Loucy (cell line): ENCODE measurements around the gene HOXA6.

Experiments
- H2AFZ ChIP-seq: fragments of 200-600 bp; sonication (generic); 2 replicates; pipeline ENCODE4 v1.6.0; 2016; ENCODE audit warnings: antibody characterized with exemption, mild to moderate bottlenecking, low read length, moderate library complexity
- H3F3A ChIP-seq: fragments of 200-600 bp; 2 replicates; pipeline ENCODE4 v1.6.0; 2016; ENCODE audit warnings: antibody characterized with exemption, low read depth, mild to moderate bottlenecking
- H3K27me3 ChIP-seq: fragments of 200-600 bp; sonication (generic); 2 replicates; pipeline ENCODE4 v1.6.1; 2014; ENCODE audit warnings: low read length, mild to moderate bottlenecking; ENCODE audit not compliant: insufficient read depth, poor library complexity, severe bottlenecking
- H3K36me3 ChIP-seq: fragments of 200-600 bp; sonication (generic); 2 replicates; pipeline ENCODE4 v1.6.1; 2016; ENCODE audit warnings: low read length; ENCODE audit not compliant: insufficient read depth
- H3K4me1 ChIP-seq: fragments of 200-600 bp; sonication (generic); 2 replicates; pipeline ENCODE4 v1.5.1; 2014; ENCODE audit warnings: low read length, mild to moderate bottlenecking; ENCODE audit not compliant: insufficient read depth, poor library complexity, severe bottlenecking
- H3K4me2 ChIP-seq: fragments of 200-600 bp; sonication (generic); 2 replicates; pipeline ENCODE4 v1.6.0; 2014; ENCODE audit warnings: antibody characterized with exemption, low read length, low read depth, mild to moderate bottlenecking; ENCODE audit not compliant: poor library complexity, severe bottlenecking
- H3K4me3 ChIP-seq: fragments of 200-600 bp; sonication (generic); 2 replicates; pipeline ENCODE4 v1.5.1; 2014; ENCODE audit warnings: low read length, mild to moderate bottlenecking, mixed read lengths; ENCODE audit not compliant: poor library complexity, severe bottlenecking
- H3K79me2 ChIP-seq: fragments of 200-600 bp; sonication (generic); 2 replicates; pipeline ENCODE4 v1.6.1; 2014; ENCODE audit warnings: low read length; ENCODE audit not compliant: insufficient read depth
- H3K9ac ChIP-seq: fragments of 200-600 bp; sonication (generic); 2 replicates; pipeline ENCODE4 v1.6.0; 2014; ENCODE audit warnings: mild to moderate bottlenecking, low read depth, low read length, moderate library complexity; ENCODE audit not compliant: poor library complexity, severe bottlenecking
- H3K9me2 ChIP-seq: fragments of 200-600 bp; sonication (generic); replicated peaks from 2 replicates; pipeline ENCODE4 v1.6.1; 2016; ENCODE audit warnings: low read depth, low read length, mixed read lengths
- H3K9me3 ChIP-seq: fragments of 200-600 bp; sonication (generic); 2 replicates; pipeline ENCODE4 v1.6.1; 2014; ENCODE audit warnings: mild to moderate bottlenecking, antibody characterized with exemption, low read length, low read depth; ENCODE audit not compliant: insufficient read depth
- H4K20me1 ChIP-seq: fragments of 200-600 bp; sonication (generic); 2 replicates; pipeline ENCODE4 v1.6.0; 2014; ENCODE audit warnings: antibody characterized with exemption, low read length, mild to moderate bottlenecking; ENCODE audit not compliant: insufficient read depth, poor library complexity, severe bottlenecking
- CTCF ChIP-seq: fragments of 200-600 bp; sonication (generic); conservative IDR thresholded peaks from 2 replicates; pipeline ENCODE4 v1.5.1; 2014; ENCODE audit warnings: mild to moderate bottlenecking, antibody characterized with exemption, low read length
- EZH2phosphoT487 ChIP-seq: fragments of 200-600 bp; IDR thresholded peaks from 2 replicates; pipeline ENCODE4 v1.6.1; 2018; ENCODE audit warnings: antibody characterized with exemption, mild to moderate bottlenecking, moderate library complexity, borderline replicate concordance

The HOXA6 gene

DNA sequence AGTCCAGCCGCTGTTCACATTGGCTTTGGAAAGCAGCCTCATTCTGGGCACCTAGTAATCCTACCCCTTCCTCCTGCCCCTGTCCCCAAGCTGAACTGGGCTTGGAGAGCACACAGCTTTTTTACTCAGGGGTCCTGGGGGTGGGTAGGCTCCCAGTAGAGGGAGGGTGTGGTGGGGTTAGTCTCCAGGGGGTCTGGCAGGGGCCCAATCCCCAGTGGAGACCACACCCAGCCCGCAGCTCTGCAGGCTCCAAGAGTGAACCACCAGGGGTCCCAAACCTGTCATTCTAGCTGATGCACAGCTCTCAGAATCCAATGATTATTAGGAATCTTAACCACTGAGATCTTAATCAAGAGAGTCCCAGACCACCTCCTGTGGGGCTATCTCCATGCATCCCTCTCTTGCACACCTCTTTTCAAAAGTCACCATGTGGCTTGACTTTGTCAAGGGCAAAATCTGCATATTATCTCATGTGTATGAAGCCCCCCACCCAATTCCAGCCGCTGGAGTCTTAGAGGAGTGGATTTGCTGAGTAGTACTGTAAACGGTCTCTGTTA lies 34.8 kb upstream of the HOXA6 start:
- Histone ChIP-seq H3K9ac (peak overlapping the region; percentile 99), H3K4me3 (peak overlapping the region; percentile 91), H3K9me2 (no peaks in the 10 kb centered on the region), H3K4me2 (peak overlapping the region; percentile 98), H3K79me2 (peaks cover 100% of the 10 kb centered on the region), H3K9me3 (no peaks in the 10 kb centered on the region), H3K36me3 (no peaks in the 10 kb centered on the region; the same call in 1 of the 2 replicates), H2AFZ (no peak overlapping the region), H3K4me1 (peaks cover 58% of the 10 kb centered on the region), H3F3A (peaks cover 8% of the 10 kb centered on the region; the same call in 1 of the 2 replicates), H4K20me1 (peaks cover 68% of the 10 kb centered on the region), H3K27me3 (peaks cover 44% of the 10 kb centered on the region)
- TF ChIP-seq CTCF: peak; percentile 37
- TF ChIP-seq EZH2phosphoT487: no peak

DNA sequence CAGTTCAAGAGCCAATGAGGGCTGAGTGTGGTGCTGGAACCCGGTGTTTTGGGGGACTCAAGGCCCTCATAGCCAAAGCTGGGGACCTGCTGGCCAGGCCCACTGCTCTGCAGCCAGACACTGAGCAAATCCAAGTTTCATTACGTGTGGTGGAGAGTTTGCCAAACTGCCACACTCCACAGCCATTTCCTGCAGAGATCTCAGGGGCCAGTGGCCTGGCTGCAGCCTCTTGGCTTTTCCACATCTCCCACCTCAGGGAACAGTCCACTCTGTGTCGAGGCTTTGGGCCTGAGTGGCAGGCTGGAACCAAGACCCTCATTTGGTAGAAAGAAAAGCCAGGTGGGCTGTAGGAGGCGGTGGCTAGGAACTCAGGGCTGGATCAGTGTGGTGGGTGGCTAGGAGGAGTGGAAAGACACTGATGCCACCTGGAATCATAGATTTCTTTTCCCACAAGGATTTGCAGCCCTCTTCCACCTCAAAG lies 34.3 kb upstream of the HOXA6 start:
- peaks cover 8% of the 10 kb centered on the region; the same call in 1 of the 2 replicates for H3F3A ChIP-seq
- TF ChIP-seq EZH2phosphoT487 (no peak), CTCF (no peak)
- peak overlapping the region; percentile 99 for H3K9ac ChIP-seq
- H3K4me2 ChIP-seq: peak overlapping the region; percentile 98
- H3K4me1 ChIP-seq: peaks cover 54% of the 10 kb centered on the region
- peak overlapping the region; percentile 91 for H3K4me3 ChIP-seq
- H3K27me3 ChIP-seq: peaks cover 47% of the 10 kb centered on the region
- peaks cover 100% of the 10 kb centered on the region for H3K79me2 ChIP-seq
- H3K36me3 ChIP-seq: no peaks in the 10 kb centered on the region; the same call in 1 of the 2 replicates
- no peak overlapping the region for H2AFZ ChIP-seq
- peaks cover 68% of the 10 kb centered on the region for H4K20me1 ChIP-seq
- no peaks in the 10 kb centered on the region for H3K9me3 ChIP-seq
- H3K9me2 ChIP-seq: no peaks in the 10 kb centered on the region

DNA sequence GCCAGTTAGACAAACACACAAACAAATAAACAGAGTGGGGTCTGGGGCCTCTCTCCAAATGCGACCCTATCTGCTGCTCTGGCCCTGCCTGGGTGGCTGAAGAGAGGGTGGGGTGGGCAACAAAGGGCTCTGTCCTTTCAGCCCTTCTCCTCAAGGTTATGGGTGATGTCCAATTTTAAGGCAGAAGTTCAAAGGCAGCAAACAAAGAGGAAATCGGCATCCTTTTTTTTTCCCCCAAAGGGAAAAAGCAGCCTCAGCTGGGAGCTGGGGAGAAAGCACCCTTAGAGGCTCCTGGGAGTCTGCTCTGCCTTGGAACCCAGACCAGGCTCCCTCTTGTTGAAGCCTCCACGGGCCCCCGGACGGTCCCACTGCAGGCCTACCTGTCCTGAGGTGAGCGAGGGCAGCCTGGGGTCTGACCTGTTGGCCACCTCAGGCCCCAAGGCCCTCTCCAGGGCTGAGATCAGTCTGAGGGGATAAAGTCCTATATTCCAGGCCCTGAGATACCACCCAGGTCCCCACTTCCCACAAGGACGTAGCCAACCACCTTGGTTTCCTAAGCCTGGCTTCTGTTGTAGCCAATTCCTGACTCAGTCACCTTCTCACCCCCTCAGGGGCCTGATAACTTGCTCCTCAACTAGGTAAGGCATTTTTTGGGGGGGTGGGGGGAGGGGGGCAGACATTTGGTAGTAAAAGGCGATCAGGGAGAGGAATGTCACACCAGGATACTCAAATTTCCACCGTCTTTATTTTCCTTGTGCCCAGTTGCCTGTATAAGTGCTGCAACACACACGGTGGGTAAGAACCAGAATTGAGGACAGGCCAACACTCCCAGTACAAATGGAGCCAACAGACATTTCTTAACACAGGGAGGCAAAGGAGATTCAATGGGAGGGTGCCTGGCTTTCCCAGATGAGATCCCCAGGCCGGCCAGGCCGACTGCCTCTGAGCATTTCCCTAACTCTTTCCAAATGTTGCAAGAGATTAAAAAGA lies 33.2 kb upstream of the HOXA6 start:
- Histone ChIP-seq H3K4me3 (peak overlapping the region; percentile 94), H3K9me2 (no peaks in the 10 kb centered on the region), H2AFZ (no peak overlapping the region), H3F3A (peaks cover 8% of the 10 kb centered on the region; the same call in 1 of the 2 replicates), H4K20me1 (peaks cover 73% of the 10 kb centered on the region), H3K36me3 (no peaks in the 10 kb centered on the region; the same call in 1 of the 2 replicates), H3K4me1 (peaks cover 50% of the 10 kb centered on the region), H3K27me3 (peaks cover 44% of the 10 kb centered on the region), H3K4me2 (peak overlapping the region; percentile 98), H3K79me2 (peaks cover 100% of the 10 kb centered on the region), H3K9ac (peak overlapping the region; percentile 99), H3K9me3 (no peaks in the 10 kb centered on the region)
- TF ChIP-seq CTCF: no peak
